Erythroblast (primary cell): Measurements from ENCODE around the gene BCDIN3D.

Experiments used
- GATA1 ChIP-seq: IDR thresholded peaks from 2 replicates; pipeline ENCODE4 v1.6.1; 2011; ENCODE audit warnings: low read depth, mild to moderate bottlenecking, control low read depth, low read length, moderate library complexity
- POLR2A ChIP-seq: IDR thresholded peaks from 2 replicates; pipeline ENCODE4 v1.6.1; 2011; ENCODE audit warnings: mild to moderate bottlenecking, low read length

GRCh38 chr12:49890096-49890461 lies 47.2 kb upstream of the BCDIN3D start:
- no peak for TF ChIP-seq POLR2A
- no peak for TF ChIP-seq GATA1
